Hepatocyte (in vitro differentiated cells): Measurements from ENCODE around the gene ZNF84. TPM values are rescaled to one million over a fixed set of nuclear protein-coding genes. Genes with fewer than 3 reads are reported as not detected.

Source experiments
- DNase-seq: peaks from one replicate; pipeline ENCODE4 v3.0.0-alpha.2; 2016; ENCODE audit warnings: low spot score
- H2AFZ ChIP-seq: fragments of 200-600 bp; sonication (generic); 2 replicates; pipeline ENCODE4 v1.6.0; 2016; ENCODE audit warnings: antibody characterized with exemption, mild to moderate bottlenecking
- H3K27ac ChIP-seq: fragments of 200-600 bp; sonication (generic); 2 replicates; pipeline ENCODE4 v1.5.1; 2016; ENCODE audit warnings: mild to moderate bottlenecking
- H3K27me3 ChIP-seq: fragments of 200-600 bp; sonication (generic); 2 replicates; pipeline ENCODE4 v1.6.1; 2016
- H3K36me3 ChIP-seq: fragments of 200-600 bp; sonication (generic); replicated peaks from 2 replicates; pipeline ENCODE4 v1.5.1; 2016; ENCODE audit warnings: low read depth; ENCODE audit not compliant: insufficient read depth
- H3K4me1 ChIP-seq: fragments of 200-600 bp; sonication (generic); 2 replicates; pipeline ENCODE4 v1.5.1; 2016; ENCODE audit warnings: mild to moderate bottlenecking, moderate library complexity; ENCODE audit not compliant: insufficient read depth
- H3K4me2 ChIP-seq: fragments of 200-600 bp; sonication (generic); 2 replicates; pipeline ENCODE4 v1.6.0; 2016
- H3K4me3 ChIP-seq: fragments of 200-600 bp; sonication (generic); 2 replicates; pipeline ENCODE4 v1.5.1; 2016; ENCODE audit warnings: mild to moderate bottlenecking
- H3K79me2 ChIP-seq: fragments of 200-600 bp; sonication (generic); 2 replicates; pipeline ENCODE4 v1.6.0; 2017; ENCODE audit warnings: mild to moderate bottlenecking
- H3K9me2 ChIP-seq: fragments of 200-600 bp; sonication (generic); replicated peaks from 2 replicates; pipeline ENCODE4 v1.6.0; 2017; ENCODE audit warnings: mild to moderate bottlenecking; ENCODE audit not compliant: insufficient read depth
- H3K9me3 ChIP-seq: fragments of 200-600 bp; sonication (generic); 2 replicates; pipeline ENCODE4 v1.5.1; 2016; ENCODE audit warnings: low read depth, mild to moderate bottlenecking
- H4K20me1 ChIP-seq: fragments of 200-600 bp; sonication (generic); 2 replicates; pipeline ENCODE4 v1.6.0; 2016; ENCODE audit warnings: mild to moderate bottlenecking; ENCODE audit not compliant: insufficient read depth, poor library complexity, severe bottlenecking
- CTCF ChIP-seq: fragments of 200-600 bp; sonication (generic); IDR thresholded peaks from 2 replicates; pipeline ENCODE4 v1.5.1; 2016; ENCODE audit warnings: antibody characterized with exemption, mild to moderate bottlenecking; ENCODE audit not compliant: poor library complexity
- EZH2 ChIP-seq: fragments of 200-600 bp; sonication (generic); IDR thresholded peaks from 2 replicates; pipeline ENCODE4 v1.6.1; 2016; ENCODE audit warnings: antibody characterized with exemption, mild to moderate bottlenecking, borderline replicate concordance
- EZH2phosphoT487 ChIP-seq: fragments of 200-600 bp; sonication (generic); IDR thresholded peaks from one replicate; pipeline ENCODE4 v1.6.1; 2018; ENCODE audit warnings: antibody characterized with exemption, mild to moderate bottlenecking, low read depth, moderate library complexity; ENCODE audit not compliant: unreplicated experiment, severe bottlenecking
- WGBS: methylation state at CpG from one replicate; pipeline ENCODE4 v1.1.6; 2016; ENCODE audit warnings: low lambda C conversion rate; ENCODE audit errors: missing lambda C conversion rate; 5-methylcytosine and 5-hydroxymethylcytosine counted together
- polyA plus RNA-seq: library from polyadenylated mRNA; unstranded; fragments of >200 nt; fragmentation: Nextera tagmentation; extraction: Ambion mirVana; gene quantifications from 2 replicates; pipeline ENCODE4 v1.2.1, GENCODE V29; 2016
- total RNA-seq: library from RNA; depleted of rRNA; stranded (reverse); fragments of >200 nt; gene quantifications from 2 replicates; pipeline ENCODE4 v1.2.3, GENCODE V29; 2014

The ZNF84 gene
- total and polyA plus RNA-seq, 2 experiments from 2014 or later, result 23.1 to 30.8 TPM

- no peak overlapping the region for H2AFZ ChIP-seq
- 97% methylated on average over 1 of the region's 1 CpG for WGBS
- H3K9me3 ChIP-seq, result peaks cover 85% of the 10 kb centered on the region
- no peak for DNase-seq
- no peaks in the 10 kb centered on the region for H4K20me1 ChIP-seq
- no peaks in the 10 kb centered on the region for H3K79me2 ChIP-seq
- H3K36me3 ChIP-seq, result peaks cover 42% of the 10 kb centered on the region
- no peak for TF ChIP-seq EZH2
- TF ChIP-seq EZH2phosphoT487, result no peak
- TF ChIP-seq CTCF, result no peak
- no peaks in the 10 kb centered on the region for H3K4me1 ChIP-seq
- H3K4me2 ChIP-seq, result no peak overlapping the region
- no peaks in the 10 kb centered on the region for H3K27me3 ChIP-seq
- H3K4me3 ChIP-seq, result no peak overlapping the region
- no peaks in the 10 kb centered on the region for H3K9me2 ChIP-seq
- H3K27ac ChIP-seq, result no peak overlapping the region
Observed at GRCh38 chr12:133061954-133062353, 24.6 kb downstream of the ZNF84 start.

GRCh38 chr12:133063556-133063955, 26.2 kb downstream of the ZNF84 start:
- no peaks in the 10 kb centered on the region for H3K4me1 ChIP-seq
- no peak for TF ChIP-seq EZH2
- no peak for TF ChIP-seq EZH2phosphoT487
- TF ChIP-seq CTCF, result no peak
- H4K20me1 ChIP-seq, result no peaks in the 10 kb centered on the region
- no peak overlapping the region for H3K4me2 ChIP-seq
- H3K9me2 ChIP-seq, result no peaks in the 10 kb centered on the region
- no peak for DNase-seq
- H2AFZ ChIP-seq, result no peak overlapping the region
- H3K4me3 ChIP-seq, result no peak overlapping the region
- H3K27ac ChIP-seq, result no peak overlapping the region
- no peaks in the 10 kb centered on the region for H3K27me3 ChIP-seq
- no peaks in the 10 kb centered on the region for H3K79me2 ChIP-seq
- peaks cover 26% of the 10 kb centered on the region for H3K36me3 ChIP-seq
- WGBS, result 94% methylated on average over 1 of the region's 1 CpG
- H3K9me3 ChIP-seq, result peaks cover 69% of the 10 kb centered on the region

GRCh38 chr12:133073836-133074235, 36.5 kb downstream of the ZNF84 start:
- WGBS, result 83% methylated on average over 2 of the region's 2 CpGs
- peaks cover 16% of the 10 kb centered on the region for H3K9me3 ChIP-seq

More at GRCh38 chr12:133073836-133074235, 36.5 kb downstream of the ZNF84 start:
- H3K4me1 ChIP-seq, result no peaks in the 10 kb centered on the region
- no peaks in the 10 kb centered on the region for H3K27me3 ChIP-seq
- no peak for TF ChIP-seq EZH2phosphoT487
- TF ChIP-seq EZH2, result no peak
- TF ChIP-seq CTCF, result no peak
- no peaks in the 10 kb centered on the region for H3K79me2 ChIP-seq
- H4K20me1 ChIP-seq, result no peaks in the 10 kb centered on the region
- H2AFZ ChIP-seq, result no peak overlapping the region
- no peaks in the 10 kb centered on the region for H3K9me2 ChIP-seq
- no peak overlapping the region for H3K4me2 ChIP-seq
- H3K27ac ChIP-seq, result no peak overlapping the region
- H3K4me3 ChIP-seq, result no peak overlapping the region
- DNase-seq, result no peak
- no peaks in the 10 kb centered on the region for H3K36me3 ChIP-seq
